Activated B cell treated with CpG ODN at 0.5 μM for 24 hours (primary cell): ENCODE measurements around the gene C2orf69. TPM values are rescaled to one million over a fixed set of nuclear protein-coding genes. Genes with fewer than 3 reads are reported as not detected.
A peak's percentile ranks its signal among the peaks of the same experiment; 100 is the strongest.

Experiments used
- ATAC-seq: fragments of 200-7000 bp; cut with Tn5 transposase; one replicate; pipeline ENCODE4 v1.10.0; 2021; ENCODE audit warnings: low read depth, mild to moderate bottlenecking, moderate library complexity
- CTCF ChIA-PET: fragments of 350-600 bp; sonication (Branson Sonifier 250); formaldehyde crosslinking; loops from one replicate; lab custom pipeline; 2021; ENCODE audit warnings: antibody characterized with exemption; lab: Charles Lee
- POLR2A ChIA-PET: fragments of 350-600 bp; sonication (Branson Sonifier 250); formaldehyde crosslinking; loops from one replicate; lab custom pipeline; 2021; ENCODE audit warnings: antibody characterized with exemption; lab: Charles Lee
- DNase-seq: peaks from one replicate; pipeline ENCODE4 v3.0.0; 2022
- H3K27ac Mint-ChIP-seq: one replicate; pipeline ENCODE4 v1.8.0; 2020; ENCODE audit warnings: mixed read lengths
- H3K27me3 Mint-ChIP-seq: one replicate; pipeline ENCODE4 v1.8.0; 2021; ENCODE audit warnings: mixed read lengths
- H3K36me3 Mint-ChIP-seq: one replicate; pipeline ENCODE4 v1.8.0; 2021; ENCODE audit warnings: low read depth, mixed read lengths
- H3K4me1 Mint-ChIP-seq: one replicate; pipeline ENCODE4 v1.8.0; 2021; ENCODE audit warnings: mixed read lengths
- H3K4me3 Mint-ChIP-seq: one replicate; pipeline ENCODE4 v1.8.0; 2020; ENCODE audit warnings: mild to moderate bottlenecking, mixed read lengths
- H3K9me3 Mint-ChIP-seq: one replicate; pipeline ENCODE4 v1.8.0; 2020; ENCODE audit warnings: mixed read lengths
- CTCF ChIP-seq: fragments of 200-600 bp; IDR thresholded peaks from one replicate; pipeline ENCODE4 v1.8.0; 2022; ENCODE audit warnings: antibody characterized with exemption, mild to moderate bottlenecking
- intact Hi-C: fragments of 100-400 bp; cut with micrococcal nuclease; formaldehyde crosslinking; loops from one replicate; pipeline ENCODE4 v1.15.1; 2024
- total RNA-seq: library from RNA; stranded (reverse); gene quantifications from 2 replicates; pipeline ENCODE4 v1.2.3, GENCODE V29; 2022

C2orf69 gene
- total RNA-seq, 1 donor from 2014 or later: 12.6 TPM

GRCh38 chr2:199914372-199914958, 3.4 kb downstream of the C2orf69 start:
- Mint-ChIP-seq H3K27me3 (no peaks in the 10 kb centered on the region), H3K4me3 (peak overlapping the region; percentile 0), H3K9me3 (peaks cover 8% of the 10 kb centered on the region), H3K36me3 (peaks cover 42% of the 10 kb centered on the region), H3K4me1 (peaks cover 27% of the 10 kb centered on the region), H3K27ac (peak overlapping the region; percentile 1)
- intact Hi-C loops: loop anchor here (5.0 kb wide), 4 partner anchors 798 to 1868 kb away; partner anchors contain the start of genes ALS2, CLK1, STRADB and TRAK2
- CTCF ChIA-PET: no interaction called here
- POLR2A ChIA-PET: no interaction called here
- no peak for DNase-seq
- TF ChIP-seq CTCF: no peak
- ATAC-seq: no peak

GRCh38 chr2:199916980-199917379, 5.9 kb downstream of the C2orf69 start:
- ATAC-seq (no peak), DNase-seq (no peak)
- no peaks in the 10 kb centered on the region for H3K27me3 Mint-ChIP-seq
- intact Hi-C loops: no loop called here
- H3K36me3 Mint-ChIP-seq: peaks cover 43% of the 10 kb centered on the region
- H3K4me1 Mint-ChIP-seq: peaks cover 18% of the 10 kb centered on the region
- ChIA-PET CTCF (no interaction called here), POLR2A (no interaction called here)
- no peak overlapping the region for H3K27ac Mint-ChIP-seq
- H3K9me3 Mint-ChIP-seq: peaks cover 8% of the 10 kb centered on the region
- TF ChIP-seq CTCF: no peak
- no peak overlapping the region for H3K4me3 Mint-ChIP-seq

GRCh38 chr2:199922856-199923255, 11.8 kb downstream of the C2orf69 start:
- H3K36me3 Mint-ChIP-seq: peaks cover 38% of the 10 kb centered on the region
- intact Hi-C loops: loop anchor here (2.0 kb wide), 1 partner anchor 14 kb away; no protein-coding TSS in a partner anchor
- H3K4me1 Mint-ChIP-seq: peaks cover 4% of the 10 kb centered on the region
- H3K27me3 Mint-ChIP-seq: no peaks in the 10 kb centered on the region
- no peak overlapping the region for H3K27ac Mint-ChIP-seq
- H3K9me3 Mint-ChIP-seq: no peaks in the 10 kb centered on the region
- no peak overlapping the region for H3K4me3 Mint-ChIP-seq
- ChIA-PET CTCF (no interaction called here), POLR2A (no interaction called here)
- DNase-seq (no peak), ATAC-seq (no peak)
- TF ChIP-seq CTCF: no peak

- Mint-ChIP-seq H3K4me3 (no peak overlapping the region), H3K27me3 (no peaks in the 10 kb centered on the region), H3K36me3 (peaks cover 32% of the 10 kb centered on the region), H3K9me3 (no peaks in the 10 kb centered on the region), H3K4me1 (peaks cover 4% of the 10 kb centered on the region), H3K27ac (no peak overlapping the region)
- ChIA-PET POLR2A (no interaction called here), CTCF (no interaction called here)
- intact Hi-C loops: loop anchor here (2.0 kb wide), 1 partner anchor 13 kb away; no protein-coding TSS in a partner anchor
- no peak for TF ChIP-seq CTCF
- no peak for DNase-seq
- ATAC-seq: no peak
These were observed 12.8 kb downstream of the C2orf69 start for GRCh38 chr2:199923924-199924323.

GRCh38 chr2:199926806-199927205, 15.7 kb downstream of the C2orf69 start:
- no peak for DNase-seq
- Mint-ChIP-seq H3K27me3 (no peaks in the 10 kb centered on the region), H3K9me3 (no peaks in the 10 kb centered on the region), H3K36me3 (peaks cover 45% of the 10 kb centered on the region), H3K4me3 (no peak overlapping the region), H3K27ac (no peak overlapping the region), H3K4me1 (peaks cover 4% of the 10 kb centered on the region)
- intact Hi-C loops: no loop called here
- no peak for TF ChIP-seq CTCF
- POLR2A ChIA-PET: no interaction called here
- no peak for ATAC-seq
- CTCF ChIA-PET: no interaction called here
